HepG2 (cell line): ENCODE data around the gene BDKRB1.

Source experiments
- CEBPG ChIP-seq: IDR thresholded peaks from 2 replicates; pipeline ENCODE4 v1.6.1; 2016
- E2F5 ChIP-seq: sonication (generic); formaldehyde crosslinking; conservative IDR thresholded peaks from 2 replicates; pipeline ENCODE4 v1.4.0; 2020; ENCODE audit warnings: missing genetic modification reagents
- FOXK2 ChIP-seq: fragments of 450-650 bp; IDR thresholded peaks from 2 replicates; pipeline ENCODE4 v1.6.1; 2016
- IRF1 ChIP-seq: sonication (generic); formaldehyde crosslinking; IDR thresholded peaks from 2 replicates; pipeline ENCODE4 v1.4.0; 2020; ENCODE audit warnings: low read depth, mild to moderate bottlenecking, missing genetic modification reagents
- KAT2B ChIP-seq: fragments of 150-350 bp; IDR thresholded peaks from 2 replicates; pipeline ENCODE4 v1.6.1; 2014; ENCODE audit warnings: low read depth, low read length, borderline replicate concordance
- NRL ChIP-seq: sonication (generic); formaldehyde crosslinking; IDR thresholded peaks from 2 replicates; pipeline ENCODE4 v1.5.0; 2020; ENCODE audit warnings: missing genetic modification reagents, mild to moderate bottlenecking, moderate library complexity, borderline replicate concordance
- POLR2A ChIP-seq, 2 experiments: IDR thresholded peaks; 2 replicates each; pipeline ENCODE4 v1.6.1; 2011; ENCODE audit warnings: low read depth in 2 of 2, low read length in 2 of 2, mild to moderate bottlenecking in 1 of 2, moderate library complexity in 1 of 2; ENCODE audit not compliant: insufficient read depth in 1 of 2
- REST ChIP-seq, 2 experiments: IDR thresholded peaks; 2 replicates each; pipeline ENCODE4 v1.6.1; 2011 to 2012; ENCODE audit warnings: low read length in 2 of 2, borderline replicate concordance in 1 of 2, low read depth in 1 of 2, mild to moderate bottlenecking in 1 of 2, moderate library complexity in 1 of 2
- SIN3A ChIP-seq: IDR thresholded peaks from 2 replicates; pipeline ENCODE4 v1.6.1; 2011; ENCODE audit warnings: low read depth, mild to moderate bottlenecking, control low read depth, low read length, borderline replicate concordance
- SRF ChIP-seq: IDR thresholded peaks from 2 replicates; pipeline ENCODE4 v1.6.1; 2011; ENCODE audit warnings: mild to moderate bottlenecking, low read depth, low read length, moderate library complexity
- THYN1 ChIP-seq: sonication (generic); formaldehyde crosslinking; IDR thresholded peaks from 2 replicates; pipeline ENCODE4 v1.8.1; 2023; ENCODE audit warnings: low read depth, mild to moderate bottlenecking, moderate library complexity, missing genetic modification reagents, borderline replicate concordance
- ZNF138 ChIP-seq: sonication (generic); formaldehyde crosslinking; IDR thresholded peaks from 2 replicates; pipeline ENCODE4 v1.5.0; 2020; ENCODE audit warnings: mild to moderate bottlenecking, low read depth, missing genetic modification reagents

- TF ChIP-seq ZNF138 (CRISPR knock-in tag) (no peak), SIN3A (no peak), NRL (no peak), CEBPG (CRISPR knock-in tag) (no peak), REST (IDR thresholded peaks at IDR 0.05; ENCODE audit: borderline replicate concordance in 1 of 2, low read depth in 1 of 2, low read length in 2 of 2) (no peak), E2F5 (CRISPR knock-in tag) (no peak), IRF1 (CRISPR knock-in tag) (no peak), POLR2A (IDR thresholded peaks at IDR 0.05; ENCODE audit: insufficient read depth in 1 of 2, low read depth in 2 of 2, low read length in 2 of 2) (no peak), SRF (no peak), THYN1 (CRISPR knock-in tag) (no peak), FOXK2 (no peak), KAT2B (no peak)
Observed at GRCh38 chr14:96229315-96229714, 26.7 kb upstream of the BDKRB1 start.
